MM.1S (cell line): ENCODE data around the gene NCOA4.

Source experiments
- DNase-seq: peaks from one replicate; pipeline ENCODE4 v3.0.0-alpha.2; 2015
- H2AFZ ChIP-seq: fragments of 300-600 bp; sonication (generic); 2 replicates; pipeline ENCODE4 v1.6.0; 2016; ENCODE audit warnings: antibody characterized with exemption, low read length
- H3F3A ChIP-seq: fragments of 300-600 bp; sonication (generic); 2 replicates; pipeline ENCODE4 v1.6.1; 2016; ENCODE audit warnings: mild to moderate bottlenecking, antibody characterized with exemption, low read length, moderate library complexity, mixed read lengths; ENCODE audit not compliant: insufficient read depth
- H3K27ac ChIP-seq: fragments of 300-600 bp; sonication (generic); 2 replicates; pipeline ENCODE4 v1.5.1; 2016; ENCODE audit warnings: mild to moderate bottlenecking, low read length
- H3K27me3 ChIP-seq: fragments of 300-600 bp; sonication (generic); replicated peaks from 2 replicates; pipeline ENCODE4 v1.6.0; 2016; ENCODE audit warnings: low read length; ENCODE audit not compliant: insufficient read depth
- H3K36me3 ChIP-seq: fragments of 300-600 bp; sonication (generic); replicated peaks from 2 replicates; pipeline ENCODE4 v1.6.1; 2016; ENCODE audit warnings: mild to moderate bottlenecking, low read length, mixed read lengths; ENCODE audit not compliant: insufficient read depth
- H3K4me1 ChIP-seq: fragments of 300-600 bp; sonication (generic); 2 replicates; pipeline ENCODE4 v1.6.1; 2016; ENCODE audit warnings: low read length, mixed read lengths
- H3K4me2 ChIP-seq: fragments of 300-600 bp; sonication (generic); 2 replicates; pipeline ENCODE4 v1.6.0; 2016; ENCODE audit warnings: low read depth, low read length
- H3K4me3 ChIP-seq: fragments of 300-600 bp; sonication (generic); 2 replicates; pipeline ENCODE4 v1.5.1; 2016; ENCODE audit warnings: low read length, mixed read lengths
- H3K79me2 ChIP-seq: fragments of 300-600 bp; sonication (generic); 2 replicates; pipeline ENCODE4 v1.6.1; 2016; ENCODE audit warnings: mixed run types, low read length, mixed read lengths
- H3K9ac ChIP-seq: fragments of 300-600 bp; sonication (generic); 2 replicates; pipeline ENCODE4 v1.6.1; 2016; ENCODE audit warnings: low read length, mixed read lengths
- H3K9me2 ChIP-seq: fragments of 300-600 bp; sonication (generic); replicated peaks from 2 replicates; pipeline ENCODE4 v1.6.1; 2016; ENCODE audit warnings: mild to moderate bottlenecking, low read length, mixed read lengths; ENCODE audit not compliant: insufficient read depth
- H3K9me3 ChIP-seq: fragments of 300-600 bp; sonication (generic); replicated peaks from 2 replicates; pipeline ENCODE4 v1.6.1; 2016; ENCODE audit warnings: mild to moderate bottlenecking, low read length, mixed read lengths; ENCODE audit not compliant: insufficient read depth
- H4K20me1 ChIP-seq: fragments of 300-600 bp; sonication (generic); 2 replicates; pipeline ENCODE4 v1.6.1; 2016; ENCODE audit warnings: mild to moderate bottlenecking, low read length, moderate library complexity, mixed read lengths; ENCODE audit not compliant: insufficient read depth
- EZH2 ChIP-seq: fragments of 300-600 bp; sonication (generic); optimal IDR thresholded peaks from 2 replicates; pipeline ENCODE3; 2017; ENCODE audit warnings: low read depth, mild to moderate bottlenecking, antibody characterized with exemption, low read length, mixed read lengths
- EZH2phosphoT487 ChIP-seq: fragments of 300-600 bp; sonication (generic); IDR thresholded peaks from 2 replicates; pipeline ENCODE4 v1.6.1; 2018; ENCODE audit warnings: antibody characterized with exemption, low read length
- TF ChIP-seq, protein P1 (sequence below): fragments of 300-600 bp; sonication (generic); IDR thresholded peaks from 2 replicates; pipeline ENCODE4 v1.5.1; 2016; ENCODE audit warnings: antibody characterized with exemption, low read length, mixed read lengths

NCOA4 gene

GRCh38 chr10:46055771-46056170 is 25.3 kb upstream of the NCOA4 start:
- Histone ChIP-seq H3K4me2 (no peak overlapping the region), H3K79me2 (no peaks in the 10 kb centered on the region), H3K36me3 (no peaks in the 10 kb centered on the region), H3K9me3 (no peaks in the 10 kb centered on the region), H3F3A (no peaks in the 10 kb centered on the region), H3K27ac (no peak overlapping the region), H3K27me3 (no peaks in the 10 kb centered on the region), H4K20me1 (no peaks in the 10 kb centered on the region), H2AFZ (no peak overlapping the region), H3K9ac (no peak overlapping the region), H3K4me3 (no peak overlapping the region), H3K4me1 (no peaks in the 10 kb centered on the region), H3K9me2 (no peaks in the 10 kb centered on the region)
- TF ChIP-seq, protein P1, sequence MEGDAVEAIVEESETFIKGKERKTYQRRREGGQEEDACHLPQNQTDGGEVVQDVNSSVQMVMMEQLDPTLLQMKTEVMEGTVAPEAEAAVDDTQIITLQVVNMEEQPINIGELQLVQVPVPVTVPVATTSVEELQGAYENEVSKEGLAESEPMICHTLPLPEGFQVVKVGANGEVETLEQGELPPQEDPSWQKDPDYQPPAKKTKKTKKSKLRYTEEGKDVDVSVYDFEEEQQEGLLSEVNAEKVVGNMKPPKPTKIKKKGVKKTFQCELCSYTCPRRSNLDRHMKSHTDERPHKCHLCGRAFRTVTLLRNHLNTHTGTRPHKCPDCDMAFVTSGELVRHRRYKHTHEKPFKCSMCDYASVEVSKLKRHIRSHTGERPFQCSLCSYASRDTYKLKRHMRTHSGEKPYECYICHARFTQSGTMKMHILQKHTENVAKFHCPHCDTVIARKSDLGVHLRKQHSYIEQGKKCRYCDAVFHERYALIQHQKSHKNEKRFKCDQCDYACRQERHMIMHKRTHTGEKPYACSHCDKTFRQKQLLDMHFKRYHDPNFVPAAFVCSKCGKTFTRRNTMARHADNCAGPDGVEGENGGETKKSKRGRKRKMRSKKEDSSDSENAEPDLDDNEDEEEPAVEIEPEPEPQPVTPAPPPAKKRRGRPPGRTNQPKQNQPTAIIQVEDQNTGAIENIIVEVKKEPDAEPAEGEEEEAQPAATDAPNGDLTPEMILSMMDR = no peak
- no peak for TF ChIP-seq EZH2
- TF ChIP-seq EZH2phosphoT487 = no peak
- no peak for DNase-seq

DNA sequence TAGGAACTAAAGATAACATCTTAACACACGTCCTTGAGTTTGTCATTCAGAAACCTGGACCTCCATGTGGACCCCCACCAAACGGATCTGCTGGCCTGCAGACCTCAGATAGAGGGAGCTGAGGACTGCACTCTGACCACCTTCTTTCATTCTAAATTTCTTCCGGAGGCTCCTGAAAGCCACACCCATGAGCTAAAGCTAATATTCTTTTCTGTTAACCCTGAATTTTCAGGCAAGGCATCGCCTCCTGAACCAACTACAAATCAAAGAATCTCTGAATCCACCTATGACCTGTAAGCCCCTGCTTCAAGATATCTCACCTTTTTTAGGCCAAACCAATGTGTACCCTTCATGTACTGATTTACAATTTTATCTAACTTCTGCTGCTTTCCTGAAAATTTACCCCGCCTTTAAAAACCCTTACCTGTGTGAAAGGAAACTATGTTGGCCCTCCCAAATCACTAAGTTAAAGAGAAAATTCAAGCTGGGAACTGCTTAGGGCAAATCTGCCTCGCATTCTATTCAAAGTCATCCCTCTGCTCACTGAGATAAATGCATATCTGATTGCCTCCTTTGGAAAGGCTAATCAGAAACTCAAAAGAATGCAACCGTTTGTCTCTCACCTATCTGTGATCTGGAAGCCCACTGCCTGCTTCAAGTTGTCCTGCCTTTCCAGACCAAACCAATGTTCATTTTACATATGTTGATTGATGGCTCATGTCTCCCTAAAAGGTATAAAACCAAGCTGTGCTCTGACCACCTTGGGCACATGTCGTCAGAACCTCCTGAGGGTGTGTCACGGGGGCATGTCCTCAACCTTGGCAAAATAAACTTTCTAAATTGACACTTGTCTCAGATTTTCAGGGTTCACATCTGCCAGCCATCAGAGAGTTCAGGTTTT is 23.4 kb upstream of the NCOA4 start:
- H3K27ac ChIP-seq = no peak overlapping the region
- no peaks in the 10 kb centered on the region for H3K9me3 ChIP-seq
- H3K9me2 ChIP-seq = no peaks in the 10 kb centered on the region
- no peaks in the 10 kb centered on the region for H3K79me2 ChIP-seq
- no peaks in the 10 kb centered on the region for H3K4me1 ChIP-seq
- no peaks in the 10 kb centered on the region for H3K36me3 ChIP-seq
- no peak for DNase-seq
- no peaks in the 10 kb centered on the region for H3F3A ChIP-seq
- no peaks in the 10 kb centered on the region for H4K20me1 ChIP-seq
- H3K27me3 ChIP-seq = no peaks in the 10 kb centered on the region
- H3K4me3 ChIP-seq = no peak overlapping the region
- H3K9ac ChIP-seq = no peak overlapping the region
- no peak overlapping the region for H2AFZ ChIP-seq
- TF ChIP-seq EZH2phosphoT487 (no peak), EZH2 (no peak)
- TF ChIP-seq, protein P1 = no peak
- H3K4me2 ChIP-seq = no peak overlapping the region

DNA sequence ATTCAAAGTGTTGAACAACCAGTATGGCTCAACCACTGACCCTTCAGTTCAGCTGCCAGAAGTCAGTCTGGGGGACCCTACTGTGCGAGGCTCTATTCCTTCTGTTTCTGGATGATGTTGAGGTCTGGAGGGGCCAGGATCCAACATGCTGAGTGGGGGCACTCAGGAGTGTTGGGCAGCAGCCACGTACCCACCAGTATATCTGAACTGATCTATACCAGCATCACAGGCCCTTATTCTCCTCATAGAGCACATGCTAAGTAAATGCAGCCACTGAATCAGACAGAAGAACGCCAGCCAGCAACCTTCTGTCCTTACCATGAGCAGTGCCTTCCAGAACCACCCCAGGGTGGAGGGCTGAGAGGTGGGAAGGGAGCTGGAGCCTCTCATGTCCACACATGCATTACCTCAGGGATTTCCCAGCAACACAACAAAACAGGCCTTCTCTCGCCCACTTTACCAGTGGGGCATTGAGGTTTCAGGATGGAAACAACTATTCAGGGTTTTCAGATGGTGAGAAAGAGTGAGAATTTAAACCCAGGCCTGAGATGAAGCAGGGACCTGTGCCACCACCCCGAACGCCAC is 22.5 kb upstream of the NCOA4 start:
- no peaks in the 10 kb centered on the region for H3K9me2 ChIP-seq
- H3K9me3 ChIP-seq = no peaks in the 10 kb centered on the region
- no peaks in the 10 kb centered on the region for H4K20me1 ChIP-seq
- H3F3A ChIP-seq = no peaks in the 10 kb centered on the region
- H2AFZ ChIP-seq = no peak overlapping the region
- no peaks in the 10 kb centered on the region for H3K27me3 ChIP-seq
- TF ChIP-seq EZH2phosphoT487 (no peak), EZH2 (no peak)
- TF ChIP-seq, protein P1 = no peak
- H3K4me2 ChIP-seq = no peak overlapping the region
- H3K4me1 ChIP-seq = no peaks in the 10 kb centered on the region
- H3K36me3 ChIP-seq = no peaks in the 10 kb centered on the region
- H3K27ac ChIP-seq = no peak overlapping the region
- no peak overlapping the region for H3K9ac ChIP-seq
- no peak for DNase-seq
- no peak overlapping the region for H3K4me3 ChIP-seq
- H3K79me2 ChIP-seq = no peaks in the 10 kb centered on the region
